WTC11 (cell line): Measurements from ENCODE around the gene SPNS1. TPM values are rescaled to one million over a fixed set of nuclear protein-coding genes. Genes with fewer than 3 reads are reported as not detected.

ENCODE experiments used
- ATAC-seq: fragments of 200-7000 bp; cut with Tn5 transposase; 2 replicates; pipeline ENCODE4 v1.10.0; 2021; ENCODE audit warnings: mild to moderate bottlenecking, moderate library complexity
- CTCF ChIA-PET: fragments of 300-600 bp; sonication (Branson Sonifier 250); formaldehyde crosslinking; loops from one replicate; lab custom pipeline; 2021; ENCODE audit warnings: antibody characterized with exemption; lab: Charles Lee
- POLR2A ChIA-PET: fragments of 350-600 bp; sonication (Branson Sonifier 250); formaldehyde crosslinking; loops from one replicate; lab custom pipeline; 2021; ENCODE audit warnings: antibody characterized with exemption; lab: Charles Lee
- DNase-seq: peaks from one replicate; pipeline ENCODE4 v3.0.0; 2021; ENCODE audit warnings: low spot score
- H3K27ac Mint-ChIP-seq: 2 replicates; pipeline ENCODE4 v1.8.0; 2021; ENCODE audit warnings: mixed read lengths
- H3K27me3 Mint-ChIP-seq: 2 replicates; pipeline ENCODE4 v1.8.0; 2021; ENCODE audit warnings: low read depth, mild to moderate bottlenecking, moderate library complexity, mixed read lengths
- H3K36me3 Mint-ChIP-seq: 2 replicates; pipeline ENCODE4 v1.8.0; 2021; ENCODE audit warnings: mixed read lengths
- H3K4me1 Mint-ChIP-seq: 2 replicates; pipeline ENCODE4 v1.8.0; 2022; ENCODE audit warnings: mixed read lengths
- H3K4me3 Mint-ChIP-seq: 2 replicates; pipeline ENCODE4 v1.8.0; 2021; ENCODE audit warnings: mild to moderate bottlenecking, moderate library complexity, mixed read lengths
- H3K9me3 Mint-ChIP-seq: 2 replicates; pipeline ENCODE4 v1.8.0; 2021; ENCODE audit warnings: mixed read lengths
- E2F5 ChIP-seq: sonication (generic); formaldehyde crosslinking; IDR thresholded peaks from 2 replicates; pipeline ENCODE4 v1.8.1; 2022; ENCODE audit warnings: mild to moderate bottlenecking, moderate library complexity, missing genetic modification reagents
- ERG ChIP-seq: fragments of 250-450 bp; sonication (Bioruptor Pico); IDR thresholded peaks from 2 replicates; pipeline ENCODE4 v1.8.0; 2021; ENCODE audit warnings: mild to moderate bottlenecking
- ETV6 ChIP-seq: sonication (generic); formaldehyde crosslinking; IDR thresholded peaks from 2 replicates; pipeline ENCODE4 v1.8.1; 2022; ENCODE audit warnings: mild to moderate bottlenecking, missing genetic modification reagents
- FOXJ3 ChIP-seq: sonication (generic); formaldehyde crosslinking; IDR thresholded peaks from 2 replicates; pipeline ENCODE4 v1.9.0; 2021; ENCODE audit warnings: missing genetic modification reagents, mild to moderate bottlenecking, borderline replicate concordance
- FOXP1 ChIP-seq: sonication (generic); formaldehyde crosslinking; IDR thresholded peaks from 2 replicates; pipeline ENCODE4 v1.8.0; 2022; ENCODE audit warnings: missing genetic modification reagents, mild to moderate bottlenecking, moderate library complexity, borderline replicate concordance
- FOXP4 ChIP-seq: sonication (generic); formaldehyde crosslinking; IDR thresholded peaks from 2 replicates; pipeline ENCODE4 v1.8.0; 2022; ENCODE audit warnings: mild to moderate bottlenecking, missing genetic modification reagents
- GRHL2 ChIP-seq: fragments of 250-450 bp; sonication (Bioruptor Pico); IDR thresholded peaks from 2 replicates; pipeline ENCODE4 v1.8.0; 2022; ENCODE audit warnings: mild to moderate bottlenecking, moderate library complexity; ENCODE audit not compliant: insufficient replicate concordance, severe bottlenecking
- JAZF1 ChIP-seq: fragments of 250-450 bp; sonication (Bioruptor Pico); IDR thresholded peaks from 2 replicates; pipeline ENCODE4 v1.9.0; 2021; ENCODE audit warnings: moderate library complexity, mild to moderate bottlenecking, inconsistent platforms
- NFATC4 ChIP-seq: fragments of 250-450 bp; sonication (Bioruptor Pico); IDR thresholded peaks from 2 replicates; pipeline ENCODE4 v1.9.0; 2021; ENCODE audit warnings: mild to moderate bottlenecking
- NFE2L1 ChIP-seq: sonication (generic); formaldehyde crosslinking; IDR thresholded peaks from 2 replicates; pipeline ENCODE4 v1.8.1; 2023; ENCODE audit warnings: missing genetic modification reagents
- PREB ChIP-seq: sonication (generic); formaldehyde crosslinking; IDR thresholded peaks from 2 replicates; pipeline ENCODE4 v1.8.1; 2022; ENCODE audit warnings: mild to moderate bottlenecking, missing genetic modification reagents, moderate library complexity, borderline replicate concordance
- RELA ChIP-seq: sonication (generic); formaldehyde crosslinking; IDR thresholded peaks from 2 replicates; pipeline ENCODE4 v1.8.1; 2022; ENCODE audit warnings: missing genetic modification reagents, mild to moderate bottlenecking, borderline replicate concordance
- STAT6 ChIP-seq: sonication (generic); formaldehyde crosslinking; conservative IDR thresholded peaks from 2 replicates; pipeline ENCODE4 v1.8.1; 2023; ENCODE audit warnings: mild to moderate bottlenecking, low read depth, missing genetic modification reagents, moderate library complexity
- TP53 ChIP-seq: sonication (generic); formaldehyde crosslinking; IDR thresholded peaks from 2 replicates; pipeline ENCODE4 v1.8.1; 2023; ENCODE audit warnings: mild to moderate bottlenecking, missing genetic modification reagents
- USF2 ChIP-seq: sonication (generic); formaldehyde crosslinking; IDR thresholded peaks from 2 replicates; pipeline ENCODE4 v1.8.1; 2023; ENCODE audit warnings: mild to moderate bottlenecking, missing genetic modification reagents, moderate library complexity
- ZNF232 ChIP-seq: sonication (generic); formaldehyde crosslinking; IDR thresholded peaks from 2 replicates; pipeline ENCODE4 v1.8.0; 2022; ENCODE audit warnings: mild to moderate bottlenecking, missing genetic modification reagents
- ZNF263 ChIP-seq: sonication (generic); formaldehyde crosslinking; IDR thresholded peaks from 2 replicates; pipeline ENCODE4 v1.8.1; 2022; ENCODE audit warnings: low read depth, mild to moderate bottlenecking, moderate library complexity, missing genetic modification reagents
- ZNF512 ChIP-seq: sonication (generic); formaldehyde crosslinking; IDR thresholded peaks from 2 replicates; pipeline ENCODE4 v1.8.1; 2022; ENCODE audit warnings: missing genetic modification reagents, borderline replicate concordance
- total RNA-seq: library from RNA; stranded (reverse); gene quantifications from 3 replicates; pipeline ENCODE4 v1.2.3, GENCODE V29; 2021

Gene SPNS1
- total RNA-seq, 1 experiment from 2014 or later: 64.4 TPM

- DNase-seq: no peak
- POLR2A ChIA-PET: no interaction called here
Observed at GRCh38 chr16:28935346-28935745, 39.2 kb upstream of the SPNS1 start.

More at GRCh38 chr16:28935346-28935745, 39.2 kb upstream of the SPNS1 start:
- Mint-ChIP-seq H3K36me3 (no peaks in the 10 kb centered on the region), H3K27me3 (peaks cover 20% of the 10 kb centered on the region), H3K4me1 (peaks cover 8% of the 10 kb centered on the region), H3K4me3 (no peak overlapping the region; the same call in 1 of the 2 replicates), H3K27ac (no peak overlapping the region), H3K9me3 (no peaks in the 10 kb centered on the region)
- CTCF ChIA-PET: no interaction called here
- TF ChIP-seq GRHL2: no peak
- no peak for TF ChIP-seq TP53
- no peak for TF ChIP-seq FOXP4 (CRISPR knock-in tag)
- no peak for TF ChIP-seq ZNF232 (CRISPR knock-in tag)
- no peak for TF ChIP-seq JAZF1 (CRISPR knock-in tag)
- TF ChIP-seq NFE2L1 (CRISPR knock-in tag): no peak
- no peak for TF ChIP-seq NFATC4 (CRISPR knock-in tag)
- no peak for TF ChIP-seq USF2 (CRISPR knock-in tag)
- TF ChIP-seq ETV6 (CRISPR knock-in tag): no peak
- TF ChIP-seq PREB (CRISPR knock-in tag): no peak
- no peak for TF ChIP-seq ZNF512 (CRISPR knock-in tag)
- no peak for TF ChIP-seq FOXJ3 (CRISPR knock-in tag)
- no peak for TF ChIP-seq ZNF263 (CRISPR knock-in tag)
- no peak for TF ChIP-seq RELA (CRISPR knock-in tag)
- TF ChIP-seq FOXP1 (CRISPR knock-in tag): no peak
- no peak for TF ChIP-seq STAT6 (CRISPR knock-in tag)
- no peak for TF ChIP-seq E2F5 (CRISPR knock-in tag)
- TF ChIP-seq ERG (CRISPR knock-in tag): no peak
- no peak for ATAC-seq
